ENCODE data around the gene NRXN3.
"Not testable (repeated sequence)": the region's sequence is repeated elsewhere in the genome, so short reads cannot be mapped to it uniquely, and the experiment has no call there.

NRXN3 gene

GRCh38 chr14:78437448-78437847 is 267.3 kb downstream of the NRXN3 start:
- WGBS, 2 experiments (ENCODE audit: insufficient coverage in 2 of 2) = 100% methylated on average over 1 of the region's 3 CpGs
- H3K9me3 ChIP-seq (ENCODE audit: control insufficient read depth, low read length); H3K27ac ChIP-seq (ENCODE audit: low read depth, low read length, severe bottlenecking); H3K36me3 ChIP-seq (ENCODE audit: control insufficient read depth, insufficient read depth, low read length); H3K4me1 ChIP-seq (ENCODE audit: control insufficient read depth, insufficient read depth, low read length, poor library complexity, severe bottlenecking); H3K4me3 ChIP-seq (ENCODE audit: extremely low read depth, insufficient read depth, low read length, poor library complexity, severe bottlenecking): not testable (repeated sequence)

GRCh38 chr14:78440356-78440894 is 270.3 kb downstream of the NRXN3 start:
- 85 to 87% methylated on average over 5 to 7 of the region's 7 CpGs for WGBS, 2 experiments (ENCODE audit: insufficient coverage in 2 of 2)
- Histone ChIP-seq H3K4me1 (ENCODE audit: control insufficient read depth, insufficient read depth, low read length, poor library complexity, severe bottlenecking) (no peaks in the 10 kb centered on the region), H3K9me3 (ENCODE audit: control insufficient read depth, low read length) (no peaks in the 10 kb centered on the region), H3K27ac (ENCODE audit: low read depth, low read length, severe bottlenecking) (no peak overlapping the region), H3K4me3 (ENCODE audit: extremely low read depth, insufficient read depth, low read length, poor library complexity, severe bottlenecking) (no peak overlapping the region), H3K36me3 (ENCODE audit: control insufficient read depth, insufficient read depth, low read length) (no peaks in the 10 kb centered on the region)

GRCh38 chr14:78443834-78444233 is 273.7 kb downstream of the NRXN3 start:
- Histone ChIP-seq H3K36me3 (ENCODE audit: control insufficient read depth, insufficient read depth, low read length) (no peaks in the 10 kb centered on the region), H3K27ac (ENCODE audit: low read depth, low read length, severe bottlenecking) (no peak overlapping the region), H3K4me1 (ENCODE audit: control insufficient read depth, insufficient read depth, low read length, poor library complexity, severe bottlenecking) (no peaks in the 10 kb centered on the region), H3K9me3 (ENCODE audit: control insufficient read depth, low read length) (no peaks in the 10 kb centered on the region), H3K4me3 (ENCODE audit: extremely low read depth, insufficient read depth, low read length, poor library complexity, severe bottlenecking) (no peak overlapping the region)

- 90 to 93% methylated on average over 2 to 3 of the region's 3 CpGs for WGBS, 2 experiments (ENCODE audit: insufficient coverage in 2 of 2)
- Histone ChIP-seq H3K4me1 (ENCODE audit: control insufficient read depth, insufficient read depth, low read length, poor library complexity, severe bottlenecking) (no peaks in the 10 kb centered on the region), H3K4me3 (ENCODE audit: extremely low read depth, insufficient read depth, low read length, poor library complexity, severe bottlenecking) (no peak overlapping the region), H3K36me3 (ENCODE audit: control insufficient read depth, insufficient read depth, low read length) (no peaks in the 10 kb centered on the region), H3K9me3 (ENCODE audit: control insufficient read depth, low read length) (no peaks in the 10 kb centered on the region), H3K27ac (ENCODE audit: low read depth, low read length, severe bottlenecking) (no peak overlapping the region)
Measured at GRCh38 chr14:78445275-78445674, 275.1 kb downstream of the NRXN3 start.

GRCh38 chr14:78446807-78447206 is 276.6 kb downstream of the NRXN3 start:
- no peak overlapping the region for H3K27ac ChIP-seq (ENCODE audit: low read depth, low read length, severe bottlenecking)
- H3K4me3 ChIP-seq (ENCODE audit: extremely low read depth, insufficient read depth, low read length, poor library complexity, severe bottlenecking) = no peak overlapping the region
- H3K36me3 ChIP-seq (ENCODE audit: control insufficient read depth, insufficient read depth, low read length) = no peaks in the 10 kb centered on the region
- H3K9me3 ChIP-seq (ENCODE audit: control insufficient read depth, low read length) = no peaks in the 10 kb centered on the region
- no peaks in the 10 kb centered on the region for H3K4me1 ChIP-seq (ENCODE audit: control insufficient read depth, insufficient read depth, low read length, poor library complexity, severe bottlenecking)
- 29 to 40% methylated on average over 1 of the region's 3 CpGs for WGBS, 2 experiments (ENCODE audit: insufficient coverage in 2 of 2)

- H3K4me3 ChIP-seq (ENCODE audit: extremely low read depth, insufficient read depth, low read length, poor library complexity, severe bottlenecking) = no peak overlapping the region
- no peaks in the 10 kb centered on the region for H3K9me3 ChIP-seq (ENCODE audit: control insufficient read depth, low read length)
- WGBS, 2 experiments (ENCODE audit: insufficient coverage in 2 of 2) = 49 to 61% methylated on average over 5 to 9 of the region's 13 CpGs
- no peak overlapping the region for H3K27ac ChIP-seq (ENCODE audit: low read depth, low read length, severe bottlenecking)
- H3K36me3 ChIP-seq (ENCODE audit: control insufficient read depth, insufficient read depth, low read length) = no peaks in the 10 kb centered on the region
- no peaks in the 10 kb centered on the region for H3K4me1 ChIP-seq (ENCODE audit: control insufficient read depth, insufficient read depth, low read length, poor library complexity, severe bottlenecking)
Measured at GRCh38 chr14:78448164-78449094, 278.3 kb downstream of the NRXN3 start.

GRCh38 chr14:78450669-78451318 is 280.6 kb downstream of the NRXN3 start:
- Histone ChIP-seq H3K4me3 (ENCODE audit: extremely low read depth, insufficient read depth, low read length, poor library complexity, severe bottlenecking) (no peak overlapping the region), H3K36me3 (ENCODE audit: control insufficient read depth, insufficient read depth, low read length) (no peaks in the 10 kb centered on the region), H3K27ac (ENCODE audit: low read depth, low read length, severe bottlenecking) (no peak overlapping the region), H3K4me1 (ENCODE audit: control insufficient read depth, insufficient read depth, low read length, poor library complexity, severe bottlenecking) (no peaks in the 10 kb centered on the region), H3K9me3 (ENCODE audit: control insufficient read depth, low read length) (no peaks in the 10 kb centered on the region)
- WGBS, 2 experiments (ENCODE audit: insufficient coverage in 2 of 2) = 80 to 89% methylated on average over 1 to 3 of the region's 6 CpGs

GRCh38 chr14:78451319-78451695 is 281.1 kb downstream of the NRXN3 start:
- H3K4me1 ChIP-seq (ENCODE audit: control insufficient read depth, insufficient read depth, low read length, poor library complexity, severe bottlenecking) = no peaks in the 10 kb centered on the region
- no peaks in the 10 kb centered on the region for H3K9me3 ChIP-seq (ENCODE audit: control insufficient read depth, low read length)
- 60 to 71% methylated on average over 1 of the region's 2 CpGs for WGBS, 2 experiments (ENCODE audit: insufficient coverage in 2 of 2)
- no peak overlapping the region for H3K4me3 ChIP-seq (ENCODE audit: extremely low read depth, insufficient read depth, low read length, poor library complexity, severe bottlenecking)
- no peaks in the 10 kb centered on the region for H3K36me3 ChIP-seq (ENCODE audit: control insufficient read depth, insufficient read depth, low read length)
- no peak overlapping the region for H3K27ac ChIP-seq (ENCODE audit: low read depth, low read length, severe bottlenecking)

GRCh38 chr14:78455896-78456435 is 285.8 kb downstream of the NRXN3 start:
- Histone ChIP-seq H3K4me3 (ENCODE audit: extremely low read depth, insufficient read depth, low read length, poor library complexity, severe bottlenecking) (no peak overlapping the region), H3K27ac (ENCODE audit: low read depth, low read length, severe bottlenecking) (no peak overlapping the region), H3K4me1 (ENCODE audit: control insufficient read depth, insufficient read depth, low read length, poor library complexity, severe bottlenecking) (no peaks in the 10 kb centered on the region), H3K9me3 (ENCODE audit: control insufficient read depth, low read length) (no peaks in the 10 kb centered on the region), H3K36me3 (ENCODE audit: control insufficient read depth, insufficient read depth, low read length) (no peaks in the 10 kb centered on the region)
- WGBS, 2 experiments (ENCODE audit: insufficient coverage in 2 of 2) = 83 to 97% methylated on average over 3 to 6 of the region's 6 CpGs

- H3K4me1 ChIP-seq (ENCODE audit: control insufficient read depth, insufficient read depth, low read length, poor library complexity, severe bottlenecking) = no peaks in the 10 kb centered on the region
- no peaks in the 10 kb centered on the region for H3K9me3 ChIP-seq (ENCODE audit: control insufficient read depth, low read length)
- no peaks in the 10 kb centered on the region for H3K36me3 ChIP-seq (ENCODE audit: control insufficient read depth, insufficient read depth, low read length)
- H3K4me3 ChIP-seq (ENCODE audit: extremely low read depth, insufficient read depth, low read length, poor library complexity, severe bottlenecking) = no peak overlapping the region
- no peak overlapping the region for H3K27ac ChIP-seq (ENCODE audit: low read depth, low read length, severe bottlenecking)
Measured at GRCh38 chr14:78469947-78470346, 299.8 kb downstream of the NRXN3 start.

Measured in mesodermal cell (in vitro differentiated cells).